Measurements from ENCODE around the gene KLHDC9.
"Not testable (repeated sequence)": the region's sequence is repeated elsewhere in the genome, so short reads cannot be mapped to it uniquely, and the experiment has no call there.

Gene KLHDC9

DNA sequence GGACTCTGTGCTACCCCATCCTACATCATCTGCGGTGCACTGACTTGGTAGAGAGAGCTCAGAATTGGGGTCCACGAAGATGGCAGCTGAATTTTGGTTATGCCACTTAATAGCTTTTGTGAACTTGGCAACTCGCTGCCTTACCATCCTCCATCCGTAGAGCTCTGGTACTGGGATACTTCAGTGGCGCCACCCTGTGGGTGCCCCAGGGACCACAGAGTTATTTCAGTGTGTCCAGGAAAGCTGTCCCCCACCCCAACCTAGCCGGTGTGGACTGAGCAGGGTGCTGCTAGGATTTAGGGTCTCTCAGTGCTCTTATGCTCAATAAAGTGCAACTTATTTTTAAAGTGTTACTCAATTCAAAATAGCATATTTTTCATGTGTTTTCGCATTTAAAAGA lies 43.4 kb upstream of the KLHDC9 start:
- no peak overlapping the region for H3K27ac ChIP-seq
- H3K27me3 ChIP-seq (ENCODE audit: insufficient read depth, low read depth, severe bottlenecking) = peaks cover 4% of the 10 kb centered on the region
- H3K36me3 ChIP-seq = no peaks in the 10 kb centered on the region
- peaks cover 2% of the 10 kb centered on the region for H3K9me3 ChIP-seq (ENCODE audit: severe bottlenecking)
- TF ChIP-seq, protein P1, sequence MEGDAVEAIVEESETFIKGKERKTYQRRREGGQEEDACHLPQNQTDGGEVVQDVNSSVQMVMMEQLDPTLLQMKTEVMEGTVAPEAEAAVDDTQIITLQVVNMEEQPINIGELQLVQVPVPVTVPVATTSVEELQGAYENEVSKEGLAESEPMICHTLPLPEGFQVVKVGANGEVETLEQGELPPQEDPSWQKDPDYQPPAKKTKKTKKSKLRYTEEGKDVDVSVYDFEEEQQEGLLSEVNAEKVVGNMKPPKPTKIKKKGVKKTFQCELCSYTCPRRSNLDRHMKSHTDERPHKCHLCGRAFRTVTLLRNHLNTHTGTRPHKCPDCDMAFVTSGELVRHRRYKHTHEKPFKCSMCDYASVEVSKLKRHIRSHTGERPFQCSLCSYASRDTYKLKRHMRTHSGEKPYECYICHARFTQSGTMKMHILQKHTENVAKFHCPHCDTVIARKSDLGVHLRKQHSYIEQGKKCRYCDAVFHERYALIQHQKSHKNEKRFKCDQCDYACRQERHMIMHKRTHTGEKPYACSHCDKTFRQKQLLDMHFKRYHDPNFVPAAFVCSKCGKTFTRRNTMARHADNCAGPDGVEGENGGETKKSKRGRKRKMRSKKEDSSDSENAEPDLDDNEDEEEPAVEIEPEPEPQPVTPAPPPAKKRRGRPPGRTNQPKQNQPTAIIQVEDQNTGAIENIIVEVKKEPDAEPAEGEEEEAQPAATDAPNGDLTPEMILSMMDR (IDR thresholded peaks at IDR 0.05; ENCODE audit: low read depth, low read length) = peak; percentile 36
- DNase-seq = no peak
- no peak overlapping the region for H3K4me3 ChIP-seq (ENCODE audit: low read depth, low read length)

- Histone ChIP-seq H3K36me3 (no peaks in the 10 kb centered on the region), H3K4me3 (ENCODE audit: low read depth, low read length) (no peak overlapping the region), H3K27me3 (ENCODE audit: insufficient read depth, low read depth, severe bottlenecking) (peaks cover 4% of the 10 kb centered on the region), H3K27ac (no peak overlapping the region), H3K9me3 (ENCODE audit: severe bottlenecking) (no peaks in the 10 kb centered on the region)
- TF ChIP-seq, protein P1 (IDR thresholded peaks at IDR 0.05; ENCODE audit: low read depth, low read length) = no peak
- DNase-seq = no peak
These were observed 38.9 kb upstream of the KLHDC9 start for GRCh38 chr1:161059293-161059692.

- Histone ChIP-seq H3K27me3 (ENCODE audit: insufficient read depth, low read depth, severe bottlenecking) (no peaks in the 10 kb centered on the region), H3K36me3 (no peaks in the 10 kb centered on the region), H3K27ac (no peak overlapping the region), H3K4me3 (ENCODE audit: low read depth, low read length) (no peak overlapping the region), H3K9me3 (ENCODE audit: severe bottlenecking) (no peaks in the 10 kb centered on the region)
- DNase-seq = no peak
- TF ChIP-seq, protein P1 (IDR thresholded peaks at IDR 0.05; ENCODE audit: low read depth, low read length) = no peak
These were observed 36.7 kb upstream of the KLHDC9 start for GRCh38 chr1:161061419-161061818.

- H3K36me3 ChIP-seq; H3K27ac ChIP-seq; H3K27me3 ChIP-seq (ENCODE audit: insufficient read depth, low read depth, severe bottlenecking); H3K9me3 ChIP-seq (ENCODE audit: severe bottlenecking); DNase-seq; H3K4me3 ChIP-seq (ENCODE audit: low read depth, low read length): not testable (repeated sequence)
These were observed 34.2 kb upstream of the KLHDC9 start for GRCh38 chr1:161063936-161064335.

DNA sequence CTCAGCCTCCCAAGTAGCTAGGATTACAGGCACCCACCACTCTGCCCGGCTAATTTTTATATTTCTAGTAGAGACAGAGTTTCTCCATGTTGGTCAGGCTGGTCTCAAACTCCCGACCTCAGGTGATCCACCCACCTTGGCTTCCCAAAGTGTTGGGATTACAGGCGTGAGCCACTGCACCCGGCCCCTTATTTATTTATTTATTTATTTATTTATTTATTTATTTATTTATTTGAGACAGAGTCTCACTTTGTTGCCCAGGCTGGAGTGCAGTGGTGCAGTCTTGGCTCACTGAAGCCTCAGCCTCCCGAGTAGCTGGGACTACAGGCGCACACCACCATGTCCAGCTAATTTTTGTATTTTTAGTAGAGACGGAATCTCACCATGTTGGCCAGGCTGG lies 32.5 kb upstream of the KLHDC9 start:
- not testable (repeated sequence) for DNase-seq; H3K4me3 ChIP-seq (ENCODE audit: low read depth, low read length); H3K27me3 ChIP-seq (ENCODE audit: insufficient read depth, low read depth, severe bottlenecking); H3K36me3 ChIP-seq; H3K9me3 ChIP-seq (ENCODE audit: severe bottlenecking); H3K27ac ChIP-seq

- no peaks in the 10 kb centered on the region for H3K36me3 ChIP-seq
- TF ChIP-seq, protein P1 (IDR thresholded peaks at IDR 0.05; ENCODE audit: low read depth, low read length) = no peak
- no peak overlapping the region for H3K4me3 ChIP-seq (ENCODE audit: low read depth, low read length)
- DNase-seq = no peak
- no peak overlapping the region for H3K27ac ChIP-seq
- H3K9me3 ChIP-seq (ENCODE audit: severe bottlenecking) = no peaks in the 10 kb centered on the region
- H3K27me3 ChIP-seq (ENCODE audit: insufficient read depth, low read depth, severe bottlenecking) = no peaks in the 10 kb centered on the region
These were observed 31.5 kb upstream of the KLHDC9 start for GRCh38 chr1:161066694-161067093.

DNA sequence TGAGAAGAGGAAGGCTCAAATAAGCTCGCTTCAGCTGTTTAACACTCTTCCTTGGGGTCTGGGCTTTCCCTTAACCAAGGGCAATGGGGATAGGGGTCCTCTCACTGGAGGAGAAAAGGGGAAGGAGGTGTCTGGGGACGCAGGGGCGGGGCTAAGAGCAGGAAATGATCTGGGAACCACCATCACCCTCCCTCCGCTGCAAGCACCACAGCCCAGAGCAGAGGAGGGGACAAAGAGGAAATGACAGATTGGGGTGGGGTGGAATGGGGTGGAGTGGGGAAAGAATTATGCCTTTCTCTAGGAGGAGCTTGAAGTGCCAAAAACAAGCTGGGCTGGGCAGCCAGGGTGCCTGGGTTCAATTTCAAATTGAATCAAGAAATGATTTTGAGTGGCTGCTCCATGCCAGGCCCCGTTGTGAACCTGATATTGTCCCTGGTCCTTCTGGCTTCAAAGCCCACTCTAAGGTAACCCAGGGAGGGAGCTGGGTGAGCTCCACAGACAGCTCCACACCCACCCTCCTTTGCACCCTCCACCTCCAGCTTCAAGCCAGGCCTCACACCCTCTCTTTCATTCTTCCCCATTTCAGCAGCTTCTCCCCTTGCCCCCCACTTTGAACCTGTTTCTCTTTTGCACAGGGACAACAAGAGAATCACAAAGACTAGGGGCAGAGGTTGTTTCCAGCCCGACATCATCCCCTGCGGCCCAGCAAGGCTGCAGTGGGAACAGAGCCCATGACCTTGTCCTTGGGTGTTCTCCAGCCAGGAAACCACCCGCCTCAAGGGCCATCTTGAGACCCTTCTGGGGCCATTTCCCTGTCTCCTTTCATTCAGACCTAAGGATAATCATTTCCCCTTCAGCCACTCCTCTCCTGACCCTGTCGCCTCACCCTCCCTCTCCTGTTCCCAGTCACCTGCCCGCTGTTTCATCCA lies 29.6 kb upstream of the KLHDC9 start:
- Histone ChIP-seq H3K27ac (no peak overlapping the region), H3K4me3 (ENCODE audit: low read depth, low read length) (no peak overlapping the region)

More for the DNA sequence above, 29.6 kb upstream of the KLHDC9 start:
- no peaks in the 10 kb centered on the region for H3K27me3 ChIP-seq (ENCODE audit: insufficient read depth, low read depth, severe bottlenecking)
- TF ChIP-seq, protein P1 (IDR thresholded peaks at IDR 0.05; ENCODE audit: low read depth, low read length) = no peak
- no peak for DNase-seq
- H3K36me3 ChIP-seq = no peaks in the 10 kb centered on the region
- H3K9me3 ChIP-seq (ENCODE audit: severe bottlenecking) = no peaks in the 10 kb centered on the region
